Parathyroid adenoma (tissue), 2 donors: ENCODE data around the gene INMT.

Experiments
- H2AFZ ChIP-seq: fragments of 300-600 bp; sonication (generic); one replicate; pipeline ENCODE4 v1.7.0; 2017; ENCODE audit warnings: antibody characterized with exemption, mild to moderate bottlenecking
- H3K27ac ChIP-seq: fragments of 300-600 bp; sonication (generic); one replicate; pipeline ENCODE4 v1.7.0; 2017
- H3K27me3 ChIP-seq: fragments of 300-600 bp; sonication (generic); one replicate; pipeline ENCODE4 v1.7.0; 2017; ENCODE audit warnings: low read length; ENCODE audit not compliant: control insufficient read depth, insufficient read depth
- H3K36me3 ChIP-seq: fragments of 300-600 bp; sonication (generic); one replicate; pipeline ENCODE4 v1.7.0; 2017; ENCODE audit warnings: low read length; ENCODE audit not compliant: control insufficient read depth, insufficient read depth
- H3K4me1 ChIP-seq: fragments of 300-600 bp; sonication (generic); one replicate; pipeline ENCODE4 v1.7.0; 2017; ENCODE audit warnings: control low read depth
- H3K4me2 ChIP-seq: fragments of 300-600 bp; sonication (generic); one replicate; pipeline ENCODE4 v1.7.0; 2017; ENCODE audit warnings: low read length
- H3K4me3 ChIP-seq: fragments of 300-600 bp; sonication (generic); one replicate; pipeline ENCODE4 v1.7.0; 2017; ENCODE audit warnings: low read depth, low read length
- H3K79me2 ChIP-seq: fragments of 300-600 bp; sonication (generic); one replicate; pipeline ENCODE4 v1.7.0; 2017; ENCODE audit warnings: control low read depth
- H3K9ac ChIP-seq: fragments of 300-600 bp; sonication (generic); one replicate; pipeline ENCODE4 v1.7.0; 2017; ENCODE audit warnings: mild to moderate bottlenecking
- H3K9me3 ChIP-seq: fragments of 300-600 bp; sonication (generic); one replicate; pipeline ENCODE4 v1.7.0; 2017; ENCODE audit warnings: low read length; ENCODE audit not compliant: control insufficient read depth
- CTCF ChIP-seq: fragments of 300-600 bp; sonication (generic); IDR thresholded peaks from one replicate; pipeline ENCODE4 v1.7.0; 2017; ENCODE audit warnings: antibody characterized with exemption, mild to moderate bottlenecking
- donor health status: primary hyperparathyroidism.

INMT gene

GRCh38 chr7:30755384-30756154 is 3.6 kb downstream of the INMT start:
- Histone ChIP-seq H3K79me2 (no peaks in the 10 kb centered on the region), H3K4me2 (no peak overlapping the region), H3K4me3 (no peak overlapping the region), H3K27ac (no peak overlapping the region), H3K9me3 (no peaks in the 10 kb centered on the region), H3K36me3 (no peaks in the 10 kb centered on the region), H2AFZ (no peak overlapping the region), H3K9ac (no peak overlapping the region), H3K27me3 (no peaks in the 10 kb centered on the region), H3K4me1 (no peaks in the 10 kb centered on the region)
- no peak for TF ChIP-seq CTCF

GRCh38 chr7:30757342-30757692 is 5.4 kb downstream of the INMT start:
- Histone ChIP-seq H3K36me3 (no peaks in the 10 kb centered on the region), H2AFZ (no peak overlapping the region), H3K4me3 (no peak overlapping the region), H3K4me1 (no peaks in the 10 kb centered on the region), H3K9me3 (no peaks in the 10 kb centered on the region), H3K4me2 (no peak overlapping the region), H3K79me2 (no peaks in the 10 kb centered on the region), H3K27ac (no peak overlapping the region), H3K27me3 (no peaks in the 10 kb centered on the region), H3K9ac (no peak overlapping the region)
- no peak for TF ChIP-seq CTCF

- no peak overlapping the region for H2AFZ ChIP-seq
- H3K4me2 ChIP-seq: no peak overlapping the region
- no peaks in the 10 kb centered on the region for H3K36me3 ChIP-seq
- no peaks in the 10 kb centered on the region for H3K4me1 ChIP-seq
- no peak overlapping the region for H3K4me3 ChIP-seq
- H3K27ac ChIP-seq: no peak overlapping the region
- no peaks in the 10 kb centered on the region for H3K27me3 ChIP-seq
- H3K9ac ChIP-seq: no peak overlapping the region
- no peaks in the 10 kb centered on the region for H3K79me2 ChIP-seq
- TF ChIP-seq CTCF: no peak
- H3K9me3 ChIP-seq: no peaks in the 10 kb centered on the region
Measured at GRCh38 chr7:30760514-30761213, 8.7 kb downstream of the INMT start.

GRCh38 chr7:30761214-30762156 is 9.6 kb downstream of the INMT start:
- Histone ChIP-seq H3K4me1 (no peaks in the 10 kb centered on the region), H3K4me3 (no peak overlapping the region), H3K9ac (no peak overlapping the region), H2AFZ (no peak overlapping the region), H3K4me2 (no peak overlapping the region), H3K36me3 (no peaks in the 10 kb centered on the region), H3K27me3 (no peaks in the 10 kb centered on the region), H3K27ac (no peak overlapping the region), H3K9me3 (no peaks in the 10 kb centered on the region), H3K79me2 (no peaks in the 10 kb centered on the region)
- no peak for TF ChIP-seq CTCF
